ENCODE data around the gene FGB. TPM values are rescaled to one million over a fixed set of nuclear protein-coding genes. Genes with fewer than 3 reads are reported as not detected.

Gene FGB
- total and polyA plus RNA-seq, 2 of the 13 experiments (the other 11 are each of a cell fraction or from before 2014, with no cell fraction given), result 226 to 784 TPM

- TF ChIP-seq CSRNP1 (CRISPR knock-in tag; IDR thresholded peaks at IDR 0.05), result no peak
- TF ChIP-seq ZNF276 (CRISPR knock-in tag; IDR thresholded peaks at IDR 0.05; ENCODE audit: low read depth), result peak; percentile 23; the same call in 1 of the 2 replicates
- TF ChIP-seq GTF3A (CRISPR knock-in tag; conservative IDR thresholded peaks at IDR 0.05), result no peak
- no peak for TF ChIP-seq RXRA (CRISPR knock-in tag; IDR thresholded peaks at IDR 0.05)
- TF ChIP-seq KLF16 (CRISPR knock-in tag; IDR thresholded peaks at IDR 0.05), result peak in 1 of 2 experiments; percentile 70; a peak in 2 of 4 replicates
- peak; percentile 93 for TF ChIP-seq KAT8 (CRISPR knock-in tag; IDR thresholded peaks at IDR 0.05)
- TF ChIP-seq REPIN1 (CRISPR knock-in tag; IDR thresholded peaks at IDR 0.05; ENCODE audit: borderline replicate concordance, low read depth), result peak; percentile 39; the same call in 1 of the 2 replicates
- peak; percentile 80; the same call in 1 of the 2 replicates for TF ChIP-seq KDM2A (CRISPR knock-in tag; IDR thresholded peaks at IDR 0.05; ENCODE audit: borderline replicate concordance, low read depth)
- TF ChIP-seq GLI4 (CRISPR knock-in tag; IDR thresholded peaks at IDR 0.05; ENCODE audit: borderline replicate concordance), result no peak
- TF ChIP-seq STAG1 (CRISPR knock-in tag; IDR thresholded peaks at IDR 0.05), result no peak
- no peak for TF ChIP-seq ZNF513 (CRISPR knock-in tag; conservative IDR thresholded peaks at IDR 0.05)
- no peak for TF ChIP-seq SOX5 (CRISPR knock-in tag; IDR thresholded peaks at IDR 0.05; ENCODE audit: borderline replicate concordance)
- TF ChIP-seq MAFF (IDR thresholded peaks at IDR 0.05; ENCODE audit: low read depth, low read length), result no peak
- 0 out of 2 replicates have a peak, but pooled peaks have one; percentile 58 for TF ChIP-seq HIVEP1 (CRISPR knock-in tag; IDR thresholded peaks at IDR 0.05)
- no peak for TF ChIP-seq MXD4 (CRISPR knock-in tag; IDR thresholded peaks at IDR 0.05)
- TF ChIP-seq, protein P1, sequence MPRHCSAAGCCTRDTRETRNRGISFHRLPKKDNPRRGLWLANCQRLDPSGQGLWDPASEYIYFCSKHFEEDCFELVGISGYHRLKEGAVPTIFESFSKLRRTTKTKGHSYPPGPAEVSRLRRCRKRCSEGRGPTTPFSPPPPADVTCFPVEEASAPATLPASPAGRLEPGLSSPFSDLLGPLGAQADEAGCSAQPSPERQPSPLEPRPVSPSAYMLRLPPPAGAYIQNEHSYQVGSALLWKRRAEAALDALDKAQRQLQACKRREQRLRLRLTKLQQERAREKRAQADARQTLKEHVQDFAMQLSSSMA (CRISPR knock-in tag; IDR thresholded peaks at IDR 0.05), result 0 out of 2 replicates have a peak, but pooled peaks have one; percentile 36
- peak; percentile 12; the same call in 1 of the 2 replicates for TF ChIP-seq ZSCAN21 (CRISPR knock-in tag; IDR thresholded peaks at IDR 0.05; ENCODE audit: borderline replicate concordance)
- TF ChIP-seq GATAD1 (CRISPR knock-in tag; IDR thresholded peaks at IDR 0.05), result peak; percentile 93
- no peak for TF ChIP-seq TMF1 (CRISPR knock-in tag; IDR thresholded peaks at IDR 0.05; ENCODE audit: low read depth)
- TF ChIP-seq ZSCAN9 (CRISPR knock-in tag; IDR thresholded peaks at IDR 0.05; ENCODE audit: borderline replicate concordance), result peak; percentile 33; the same call in 1 of the 2 replicates
- peak; percentile 24; the same call in 1 of the 2 replicates for TF ChIP-seq ZNF704 (CRISPR knock-in tag; IDR thresholded peaks at IDR 0.05; ENCODE audit: borderline replicate concordance)
- TF ChIP-seq FOXC1 (CRISPR knock-in tag; IDR thresholded peaks at IDR 0.05; ENCODE audit: borderline replicate concordance), result no peak
Measured at GRCh38 chr4:154549894-154550790, 12.7 kb upstream of the FGB start, which contains the start of gene PLRG1 (continued).
